Subcutaneous adipose tissue (tissue), 4 donors: ENCODE results near the gene DDX39A. TPM values are rescaled to one million over a fixed set of nuclear protein-coding genes. Genes with fewer than 3 reads are reported as not detected.

Source experiments
- total RNA-seq, 4 donors: library from RNA; depleted of rRNA; stranded (reverse); fragments of >200 nt; gene quantifications; one replicate each; pipeline ENCODE4 v1.1.0, GENCODE V29; 2016
- TF ChIP-seq, protein P1 (sequence below): fragments of 450-650 bp; IDR thresholded peaks from one replicate; pipeline ENCODE4 v1.5.1; 2016; ENCODE audit warnings: low read depth, mild to moderate bottlenecking, control low read depth, antibody characterized with exemption, moderate library complexity

Gene DDX39A
- total RNA-seq, 4 donors from 2014 or later, result 45.8 to 67.1 (median 56.7) TPM

- TF ChIP-seq, protein P1, sequence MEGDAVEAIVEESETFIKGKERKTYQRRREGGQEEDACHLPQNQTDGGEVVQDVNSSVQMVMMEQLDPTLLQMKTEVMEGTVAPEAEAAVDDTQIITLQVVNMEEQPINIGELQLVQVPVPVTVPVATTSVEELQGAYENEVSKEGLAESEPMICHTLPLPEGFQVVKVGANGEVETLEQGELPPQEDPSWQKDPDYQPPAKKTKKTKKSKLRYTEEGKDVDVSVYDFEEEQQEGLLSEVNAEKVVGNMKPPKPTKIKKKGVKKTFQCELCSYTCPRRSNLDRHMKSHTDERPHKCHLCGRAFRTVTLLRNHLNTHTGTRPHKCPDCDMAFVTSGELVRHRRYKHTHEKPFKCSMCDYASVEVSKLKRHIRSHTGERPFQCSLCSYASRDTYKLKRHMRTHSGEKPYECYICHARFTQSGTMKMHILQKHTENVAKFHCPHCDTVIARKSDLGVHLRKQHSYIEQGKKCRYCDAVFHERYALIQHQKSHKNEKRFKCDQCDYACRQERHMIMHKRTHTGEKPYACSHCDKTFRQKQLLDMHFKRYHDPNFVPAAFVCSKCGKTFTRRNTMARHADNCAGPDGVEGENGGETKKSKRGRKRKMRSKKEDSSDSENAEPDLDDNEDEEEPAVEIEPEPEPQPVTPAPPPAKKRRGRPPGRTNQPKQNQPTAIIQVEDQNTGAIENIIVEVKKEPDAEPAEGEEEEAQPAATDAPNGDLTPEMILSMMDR, result no peak
Observed at GRCh38 chr19:14432791-14433553, 13.8 kb upstream of the DDX39A start, which contains the start of gene PKN1. Gene PKN1 (plus strand): TSS chr19:14433306. CDS start chr19:14433522, 216 bp downstream.

- TF ChIP-seq, protein P1, result no peak
Observed at GRCh38 chr19:14430712-14431111, 11.6 kb upstream of the DDX39A start.

GRCh38 chr19:14428882-14429416 lies 9.8 kb upstream of the DDX39A start:
- TF ChIP-seq, protein P1, result no peak

GRCh38 chr19:14427461-14427860 lies 8.3 kb upstream of the DDX39A start:
- TF ChIP-seq, protein P1, result no peak

GRCh38 chr19:14425696-14426138 lies 6.6 kb upstream of the DDX39A start:
- TF ChIP-seq, protein P1, result no peak

DNA sequence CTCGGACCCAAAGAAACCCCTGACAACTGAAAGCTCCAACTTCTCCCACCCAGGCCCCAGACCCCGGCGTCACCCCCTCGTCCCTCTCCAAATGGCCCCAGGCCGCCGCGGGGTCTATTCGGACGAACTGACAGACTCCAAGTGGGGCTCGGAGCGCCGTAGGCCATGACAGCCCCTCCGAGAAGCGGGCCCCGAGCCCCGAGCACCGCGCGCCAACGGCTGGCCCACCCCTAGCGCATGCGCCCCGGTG lies 360 bp downstream of the DDX39A start:
- TF ChIP-seq, protein P1, result no peak

DNA sequence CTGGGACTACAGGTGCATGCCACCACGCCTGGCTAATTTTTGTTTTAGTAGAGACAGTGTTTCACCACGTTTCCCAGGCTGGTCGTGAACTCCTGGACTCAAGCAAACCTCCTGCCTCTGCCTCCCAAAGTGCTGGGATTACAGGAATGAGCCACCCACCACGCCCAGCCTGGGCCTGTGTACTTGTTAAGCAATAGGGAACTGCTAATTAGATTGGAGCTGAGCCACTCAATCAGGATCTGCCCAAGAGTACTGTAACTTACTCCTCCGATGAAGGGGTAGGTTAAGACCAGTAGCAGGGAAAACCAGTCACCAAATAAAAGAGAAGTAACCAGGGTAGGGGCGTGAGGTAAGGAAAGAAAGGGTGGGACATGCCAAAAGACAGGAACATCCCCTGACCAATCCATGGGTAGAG lies 2.3 kb downstream of the DDX39A start:
- TF ChIP-seq, protein P1, result no peak
